ENCODE results near the gene CYP2R1.
"Not testable (repeated sequence)": the region's sequence is repeated elsewhere in the genome, so short reads cannot be mapped to it uniquely, and the experiment has no call there.

The CYP2R1 gene

DNA sequence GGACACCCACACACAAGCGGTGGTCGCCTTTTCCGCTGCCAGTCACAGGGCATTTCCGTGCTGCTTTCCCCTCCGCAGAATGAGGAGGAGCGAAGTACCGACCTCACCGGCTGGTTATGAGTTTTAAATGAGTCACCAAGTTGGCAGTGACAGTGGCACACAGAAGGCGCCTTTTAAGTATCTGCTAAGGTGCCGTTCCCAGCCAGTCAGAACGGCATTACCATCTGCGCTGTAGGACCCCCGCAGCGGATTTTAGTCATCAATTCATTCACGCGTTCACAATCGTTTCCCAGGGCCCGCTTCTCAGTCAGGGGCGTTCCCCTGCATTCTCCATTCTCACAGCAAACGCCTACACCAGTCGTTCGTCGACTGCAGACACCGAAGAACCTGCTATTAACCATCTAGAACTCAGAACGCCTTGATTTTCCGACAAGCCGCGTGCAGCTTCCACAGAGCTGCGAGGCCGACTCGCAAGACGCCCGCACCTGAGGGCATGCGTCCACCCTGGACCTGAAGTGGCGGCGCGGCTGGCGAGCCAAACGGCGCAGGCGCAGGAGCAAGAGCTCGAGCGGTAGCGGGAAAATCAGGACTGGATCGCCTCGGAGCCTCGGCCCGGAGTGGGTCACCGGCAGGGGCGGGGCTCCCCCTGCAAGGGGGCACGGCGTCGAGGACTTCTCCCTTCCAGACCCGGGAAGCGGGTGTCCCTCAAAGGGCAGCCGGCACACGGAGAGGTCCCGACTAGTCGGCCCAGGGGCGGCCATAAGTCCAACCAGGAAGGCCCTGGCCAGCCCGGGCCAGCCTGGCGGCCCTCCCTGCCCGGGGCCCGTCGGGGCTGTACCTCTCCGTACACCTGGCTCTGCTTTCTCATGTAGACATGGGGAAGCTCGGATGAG is 642 bp downstream of the CYP2R1 start:
- peak; percentile 75 for DNase-seq (ENCODE audit: low read depth)

DNA sequence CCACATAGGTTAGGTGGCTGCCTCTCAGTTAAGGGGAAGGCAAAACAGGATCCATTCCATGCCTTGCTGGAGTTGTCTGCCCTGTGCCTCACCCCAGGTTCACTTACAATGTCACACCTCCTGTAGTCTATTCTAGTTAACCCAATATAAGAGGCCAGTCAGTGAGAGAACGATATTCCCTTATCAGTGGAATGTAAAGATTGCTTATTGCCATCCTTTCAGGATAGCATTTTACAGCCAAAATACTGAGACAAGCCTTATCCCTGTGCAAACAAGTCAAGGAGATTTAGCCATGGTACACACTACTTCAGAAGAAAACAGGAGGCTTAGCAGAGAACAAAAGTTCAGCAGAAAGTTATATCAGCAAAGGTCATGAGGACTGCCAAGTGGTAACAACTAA is 5.5 kb downstream of the CYP2R1 start:
- DNase-seq (ENCODE audit: low read depth): no peak

- no peak for DNase-seq (ENCODE audit: low read depth)
These were observed 7.3 kb downstream of the CYP2R1 start for GRCh38 chr11:14884667-14885273.

DNA sequence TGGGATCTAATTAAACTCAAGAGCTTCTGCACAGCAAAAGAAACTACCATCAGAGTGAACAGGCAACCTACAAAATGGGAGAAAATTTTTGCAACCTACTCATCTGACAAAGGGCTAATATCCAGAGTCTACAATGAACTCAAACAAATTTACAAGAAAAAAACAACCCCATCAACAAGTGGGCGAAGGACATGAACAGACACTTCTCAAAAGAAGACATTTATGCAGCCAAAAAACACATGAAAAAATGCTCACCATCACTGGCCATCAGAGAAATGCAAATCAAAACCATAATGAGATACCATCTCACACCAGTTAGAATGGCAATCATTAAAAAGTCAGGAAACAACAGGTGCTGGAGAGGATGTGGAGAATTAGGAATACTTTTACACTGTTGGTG is 8.3 kb downstream of the CYP2R1 start:
- DNase-seq (ENCODE audit: low read depth): not testable (repeated sequence)

DNA sequence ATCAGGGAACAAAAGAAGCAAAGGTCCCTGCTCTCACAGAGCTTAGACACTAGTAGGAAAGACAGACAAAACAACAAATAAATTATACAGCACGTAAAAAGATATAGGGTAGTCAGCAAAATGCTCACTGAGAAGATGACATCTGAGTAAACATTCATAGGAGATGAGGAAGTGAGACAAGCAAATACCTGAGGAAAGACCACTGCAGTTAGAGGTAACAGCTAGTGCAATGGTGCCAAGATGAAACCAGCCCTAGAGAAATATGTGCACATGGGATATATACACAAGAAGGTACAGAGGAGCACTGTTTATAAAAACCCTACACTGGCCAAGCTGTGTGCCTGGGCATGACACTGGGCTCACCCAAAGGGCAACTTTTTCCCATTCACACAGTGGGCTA is 9.8 kb downstream of the CYP2R1 start:
- no peak for DNase-seq (ENCODE audit: low read depth)

- no peak for DNase-seq (ENCODE audit: low read depth)
These were observed 10.3 kb downstream of the CYP2R1 start for GRCh38 chr11:14881576-14882193.

GRCh38 chr11:14875163-14875562 is 16.9 kb downstream of the CYP2R1 start:
- DNase-seq (ENCODE audit: low read depth): no peak

- DNase-seq (ENCODE audit: low read depth): no peak
These were observed 18.4 kb downstream of the CYP2R1 start for GRCh38 chr11:14873632-14874031.

DNA sequence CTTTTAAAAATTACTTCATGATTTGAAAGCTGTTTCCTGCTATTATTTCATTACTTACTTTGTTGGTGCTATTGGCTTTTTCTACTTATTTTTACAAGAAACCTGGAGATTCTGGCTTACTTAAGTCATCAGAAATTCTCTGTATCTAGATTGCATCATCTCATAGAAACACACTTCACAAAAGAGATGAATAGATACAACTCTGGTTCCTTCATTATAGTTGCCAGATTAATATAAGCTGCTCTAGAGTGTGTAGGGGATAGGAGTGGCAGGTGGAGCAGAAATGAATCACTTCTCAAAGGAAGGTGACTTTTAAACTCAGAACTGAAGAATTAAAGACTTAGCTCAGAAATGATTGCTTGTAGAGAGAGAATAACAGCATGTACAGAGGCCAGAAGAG is 20.0 kb downstream of the CYP2R1 start:
- no peak for DNase-seq (ENCODE audit: low read depth)

- DNase-seq (ENCODE audit: low read depth): not testable (repeated sequence)
These were observed 28.3 kb downstream of the CYP2R1 start for GRCh38 chr11:14863775-14864174.

DNA sequence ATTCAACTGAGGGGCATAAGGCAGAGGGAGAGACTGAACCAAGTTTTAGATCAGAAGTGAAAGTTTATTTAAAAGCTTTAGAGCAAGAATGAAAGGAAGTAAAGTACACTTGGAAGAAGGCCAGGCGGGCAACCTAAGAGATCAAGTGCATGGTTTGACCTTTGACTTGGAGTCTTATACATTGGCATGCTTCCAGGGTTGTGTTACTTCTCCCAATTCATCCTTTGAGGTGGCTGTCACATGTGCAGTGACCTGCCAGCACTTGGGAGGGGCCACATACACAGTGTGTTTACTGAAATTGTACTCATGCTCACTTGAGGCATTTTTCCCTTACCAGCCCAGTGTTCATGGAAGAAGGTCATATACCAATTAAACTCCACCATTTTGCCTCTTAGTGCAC is 30.4 kb downstream of the CYP2R1 start:
- no peak for DNase-seq (ENCODE audit: low read depth)

DNA sequence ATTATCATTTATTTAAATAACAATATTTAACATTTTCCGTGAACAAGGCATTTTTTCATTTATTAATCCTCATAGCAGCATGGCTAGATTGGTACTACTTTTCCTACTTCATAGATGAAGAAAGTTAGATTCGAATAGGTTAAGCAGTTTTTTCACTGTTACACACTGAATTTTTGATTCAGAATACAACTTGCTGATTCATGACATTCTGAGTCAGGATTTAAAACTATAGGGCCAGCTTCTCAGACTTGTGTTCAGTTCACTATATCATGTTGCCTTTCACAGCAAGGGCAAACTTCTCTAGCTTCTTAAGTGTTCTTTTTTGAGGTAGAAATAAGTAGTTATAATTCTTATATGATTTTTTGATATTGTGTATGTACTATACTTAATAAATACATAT is 31.5 kb downstream of the CYP2R1 start:
- no peak for DNase-seq (ENCODE audit: low read depth)

GRCh38 chr11:14858404-14858803 is 33.6 kb downstream of the CYP2R1 start:
- DNase-seq (ENCODE audit: low read depth): no peak

DNA sequence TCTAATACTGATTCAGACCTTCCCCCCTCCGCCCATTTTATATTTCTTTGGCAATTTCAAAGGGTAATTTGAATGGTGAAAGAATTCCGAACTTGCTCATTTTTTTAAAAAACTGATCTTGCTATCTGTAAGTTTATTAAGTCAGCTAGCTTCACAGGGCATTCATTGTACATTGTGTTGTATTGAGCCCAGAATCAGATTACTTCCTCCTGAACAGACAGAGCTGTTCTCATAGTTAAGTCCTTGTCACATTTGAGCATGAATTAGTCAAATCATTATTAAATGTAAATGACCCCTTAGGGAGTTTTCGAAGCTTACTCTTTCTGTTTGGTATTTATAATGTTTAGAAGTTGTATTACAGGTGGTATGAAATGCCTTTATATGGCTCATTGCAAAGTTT is 34.4 kb downstream of the CYP2R1 start:
- no peak for DNase-seq (ENCODE audit: low read depth)

- no peak for DNase-seq (ENCODE audit: low read depth)
These were observed 36.1 kb downstream of the CYP2R1 start for GRCh38 chr11:14855890-14856289.

- no peak for DNase-seq (ENCODE audit: low read depth)
These were observed 38.0 kb downstream of the CYP2R1 start for GRCh38 chr11:14854057-14854456.

DNA sequence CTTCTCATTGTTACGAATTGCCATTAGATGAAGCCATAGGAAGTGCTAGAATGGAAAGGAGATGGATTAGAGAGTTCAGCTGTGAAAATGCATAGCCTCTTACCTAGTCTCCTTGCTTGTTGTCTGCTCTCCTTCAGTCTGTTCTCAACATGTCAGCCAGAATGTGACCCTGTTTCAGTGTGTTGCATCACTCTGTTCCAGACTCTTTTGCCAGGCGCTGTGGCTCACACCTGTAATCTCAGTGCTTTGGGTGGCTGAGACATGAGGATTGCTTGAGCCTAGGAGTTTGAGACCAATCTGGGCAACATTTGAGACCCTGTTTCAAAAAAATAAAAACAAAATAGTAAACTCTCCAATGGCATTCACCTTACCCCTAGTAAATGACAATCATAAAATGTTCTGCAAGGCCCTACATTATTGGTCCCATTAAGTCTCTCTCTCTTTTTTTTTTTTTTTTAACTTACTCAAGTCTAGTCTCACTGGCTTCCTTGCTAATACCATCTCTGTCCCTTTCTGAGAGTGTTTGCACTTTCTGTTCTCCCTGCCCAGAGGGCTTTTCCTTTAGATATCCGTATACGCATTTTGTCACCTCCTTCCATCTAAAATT is 39.4 kb downstream of the CYP2R1 start:
- no peak for DNase-seq (ENCODE audit: low read depth)

DNA sequence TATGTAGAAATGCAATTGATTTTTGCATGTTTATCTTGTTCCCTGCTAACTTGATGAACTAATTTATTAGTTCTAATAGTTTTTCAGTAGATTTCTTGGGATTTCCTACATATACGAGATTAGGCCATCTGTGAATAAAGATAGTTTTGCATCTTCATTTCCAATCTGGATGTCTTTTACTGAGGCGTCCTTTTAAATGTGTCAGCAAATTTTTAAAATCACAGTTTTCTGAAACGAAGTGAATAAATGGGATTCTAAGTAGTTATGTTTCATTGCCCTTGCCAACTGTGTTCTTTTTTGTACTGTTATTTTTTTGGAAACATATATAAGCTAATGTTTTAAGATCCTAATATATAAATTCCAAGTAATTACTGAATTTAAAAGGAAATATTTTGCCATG is 50.0 kb downstream of the CYP2R1 start:
- no peak for DNase-seq (ENCODE audit: low read depth)

GRCh38 chr11:14835496-14836492 is 56.2 kb downstream of the CYP2R1 start:
- DNase-seq (ENCODE audit: low read depth): no peak

All from activated T-cell treated with anti-CD3 and anti-CD28 coated beads for 1 hour (primary cell).